ENCODE data around the gene MRPS5.

Gene MRPS5

DNA sequence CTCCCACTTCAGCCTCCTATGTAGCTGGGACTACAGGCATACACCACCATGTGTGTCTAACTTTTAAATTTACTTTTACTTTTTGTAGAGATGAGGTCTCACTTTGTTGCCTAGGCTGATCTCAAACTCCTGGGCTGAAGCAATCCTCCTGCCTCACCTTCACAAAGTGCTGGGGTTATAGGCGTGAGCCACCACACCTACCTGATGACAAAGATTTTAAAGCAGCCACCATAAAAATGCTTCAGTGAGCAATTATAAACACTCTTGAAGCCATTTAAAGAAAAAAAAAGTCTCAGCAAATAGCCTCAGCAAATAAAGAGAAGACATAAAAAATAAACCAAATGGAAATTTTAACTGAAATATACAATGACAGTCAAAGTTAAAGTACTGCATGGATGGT is 35.6 kb downstream of the MRPS5 start:
- no peak for DNase-seq

DNA sequence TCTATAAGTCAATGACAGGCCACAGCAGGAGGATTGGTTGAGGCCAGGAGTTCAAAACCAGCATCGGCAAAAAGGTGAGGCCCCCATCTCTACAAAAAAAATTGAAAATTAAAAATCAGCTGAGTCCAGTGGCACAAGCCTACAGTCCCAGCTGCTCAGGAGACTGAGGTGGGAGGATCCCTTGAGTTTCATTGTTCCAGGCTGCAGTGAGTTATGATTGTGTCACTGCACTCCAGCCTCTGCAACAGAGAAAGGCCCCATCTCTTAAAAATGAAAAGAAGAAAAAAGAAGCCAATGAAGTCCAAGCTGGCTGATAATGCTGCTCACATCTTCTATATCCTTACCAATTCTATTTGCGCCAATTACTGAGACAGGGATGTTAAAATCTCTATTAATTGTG is 39.1 kb downstream of the MRPS5 start:
- no peak for DNase-seq

DNA sequence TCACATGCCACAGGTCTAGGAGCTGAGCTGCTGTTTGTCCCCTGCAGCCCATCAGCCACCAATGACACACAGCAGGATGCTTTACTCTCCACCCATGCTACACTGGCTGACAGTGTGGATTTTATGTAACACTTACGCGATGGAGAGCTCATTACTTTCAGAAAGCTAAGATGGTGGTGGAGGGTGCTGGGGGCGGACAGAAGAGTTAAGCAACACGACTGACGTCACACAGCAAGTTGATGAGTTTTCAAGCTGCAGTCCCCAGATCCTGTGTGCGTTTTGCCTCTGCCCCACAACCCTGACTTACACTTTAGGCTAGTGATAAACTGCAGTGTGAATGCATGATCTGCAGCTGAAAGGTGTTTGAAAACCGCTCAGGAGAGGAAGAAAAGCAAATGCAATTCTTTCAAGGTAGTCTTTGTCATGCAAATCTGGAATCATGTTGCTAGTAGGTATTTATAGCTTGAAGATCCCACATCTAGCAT is 42.4 kb downstream of the MRPS5 start:
- no peak for DNase-seq

DNA sequence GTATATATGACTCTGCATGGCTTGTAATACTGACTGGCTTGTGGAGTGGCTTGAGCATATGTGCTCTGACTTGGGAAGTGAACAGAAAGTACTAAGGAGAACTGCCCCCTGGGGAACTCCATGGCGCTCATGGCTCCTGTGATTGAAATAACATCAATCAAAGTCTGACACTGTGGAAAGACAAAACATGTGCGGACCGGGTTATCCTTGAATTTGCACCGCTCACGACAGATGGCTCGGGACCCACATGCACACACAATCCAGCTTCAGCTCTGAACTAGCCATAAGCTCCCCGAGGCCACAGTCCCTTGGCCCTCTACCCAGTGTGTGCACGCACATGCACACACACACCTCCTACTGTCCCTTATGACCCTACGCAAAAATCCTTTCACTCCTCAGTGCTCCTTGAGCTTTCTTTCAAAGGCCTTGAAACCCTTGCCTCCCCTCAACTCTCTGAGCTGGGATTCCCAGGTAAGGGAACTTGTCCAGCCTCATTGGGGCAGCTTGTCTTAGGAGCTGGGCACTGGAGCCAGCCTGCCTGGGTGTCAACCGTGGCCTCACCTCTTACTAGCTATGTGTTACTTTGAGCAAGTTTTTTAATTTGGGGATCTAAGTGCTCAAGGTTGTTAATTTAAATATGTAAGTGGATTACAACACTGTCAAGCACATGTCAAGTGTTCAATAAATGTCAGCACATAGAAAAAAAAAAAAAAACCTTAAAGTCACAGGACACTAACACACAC is 43.6 kb downstream of the MRPS5 start:
- no peak for DNase-seq

DNA sequence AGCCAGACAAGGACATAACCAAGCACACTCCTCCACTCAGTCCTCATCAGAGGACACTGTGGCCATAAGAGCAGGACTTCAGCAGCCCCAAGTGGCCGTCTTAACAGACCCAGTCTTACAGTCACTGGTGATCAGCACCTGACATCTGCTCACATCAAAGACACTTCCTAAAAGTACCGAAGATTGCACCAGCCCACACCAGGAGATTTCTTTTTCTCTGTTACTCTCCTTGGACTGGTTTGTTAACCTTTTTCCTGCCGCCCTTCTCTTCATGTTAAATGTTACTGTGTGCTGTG is 44.1 kb downstream of the MRPS5 start:
- no peak for DNase-seq

DNA sequence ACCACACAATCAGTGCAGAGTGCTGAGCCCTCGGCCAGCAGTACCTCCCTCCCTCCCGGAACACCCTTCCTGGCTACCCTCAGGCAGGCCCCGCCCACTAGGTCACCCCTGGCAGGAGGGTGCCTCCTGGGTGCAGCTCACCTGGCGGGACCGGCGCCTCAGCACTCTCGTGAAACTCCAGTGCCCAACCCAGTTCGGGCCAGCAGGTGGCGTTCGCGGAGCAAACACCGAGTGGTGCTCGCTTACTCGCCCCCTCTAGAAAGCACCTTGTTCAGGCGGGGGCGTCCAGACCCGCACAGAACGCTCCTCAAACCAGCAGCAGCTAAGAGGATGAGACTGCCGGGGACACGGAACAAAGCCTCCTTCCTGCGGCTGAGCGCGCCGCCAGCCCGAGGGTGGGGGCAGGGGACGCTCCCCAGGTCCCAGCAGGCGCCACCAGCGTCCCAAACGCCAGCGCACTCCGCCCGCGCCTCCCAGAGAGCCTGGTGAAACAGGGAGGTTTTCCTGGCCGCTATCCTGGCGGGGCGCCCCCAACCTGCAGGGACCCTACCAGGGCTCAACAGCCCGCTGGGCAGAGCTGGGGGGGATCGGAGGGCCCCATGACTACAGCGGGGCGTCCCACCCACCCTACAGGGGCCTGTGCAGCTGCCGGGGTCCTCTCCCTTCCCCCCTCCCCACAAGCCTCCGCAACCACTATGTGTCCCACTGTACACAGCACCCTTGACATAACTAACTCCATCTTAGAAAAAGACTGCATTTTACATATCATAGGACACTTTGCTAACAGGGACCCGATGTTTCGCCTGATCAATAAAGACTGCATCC is 44.7 kb downstream of the MRPS5 start:
- DNase-seq = peak; percentile 80

DNA sequence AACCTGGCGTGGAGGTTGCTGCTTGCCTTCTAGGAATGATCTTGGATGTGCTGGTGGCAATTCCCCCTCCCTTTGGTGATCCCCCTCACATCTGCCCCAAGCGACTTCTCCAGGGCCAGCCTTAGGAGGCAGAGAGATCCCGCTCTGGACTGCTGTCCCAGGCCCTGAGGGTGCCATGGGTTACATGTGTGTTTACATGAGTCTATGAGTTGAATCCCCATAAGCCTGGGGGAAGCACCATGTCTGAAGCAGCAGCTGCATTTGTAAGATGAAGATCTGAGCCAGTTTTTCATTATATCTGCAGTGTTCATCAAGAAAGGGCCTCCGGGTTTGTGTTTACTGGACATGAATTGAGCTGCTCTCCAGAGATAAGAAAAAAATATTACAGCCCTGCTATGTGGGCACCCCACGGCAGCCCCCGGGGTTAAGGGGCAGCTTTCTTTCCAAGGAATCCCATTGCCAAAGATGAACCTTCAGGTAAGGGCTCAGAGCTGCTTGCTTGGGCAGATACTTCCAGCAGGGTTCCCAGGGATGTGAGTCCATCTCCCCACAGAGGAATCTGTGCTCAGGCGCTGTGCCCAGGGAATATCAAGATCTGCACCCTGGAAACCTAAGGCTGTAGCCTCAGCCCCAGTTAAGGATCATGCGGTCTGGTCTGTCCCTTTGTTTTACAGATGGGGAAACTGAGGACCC is 46.0 kb downstream of the MRPS5 start:
- DNase-seq = no peak

DNA sequence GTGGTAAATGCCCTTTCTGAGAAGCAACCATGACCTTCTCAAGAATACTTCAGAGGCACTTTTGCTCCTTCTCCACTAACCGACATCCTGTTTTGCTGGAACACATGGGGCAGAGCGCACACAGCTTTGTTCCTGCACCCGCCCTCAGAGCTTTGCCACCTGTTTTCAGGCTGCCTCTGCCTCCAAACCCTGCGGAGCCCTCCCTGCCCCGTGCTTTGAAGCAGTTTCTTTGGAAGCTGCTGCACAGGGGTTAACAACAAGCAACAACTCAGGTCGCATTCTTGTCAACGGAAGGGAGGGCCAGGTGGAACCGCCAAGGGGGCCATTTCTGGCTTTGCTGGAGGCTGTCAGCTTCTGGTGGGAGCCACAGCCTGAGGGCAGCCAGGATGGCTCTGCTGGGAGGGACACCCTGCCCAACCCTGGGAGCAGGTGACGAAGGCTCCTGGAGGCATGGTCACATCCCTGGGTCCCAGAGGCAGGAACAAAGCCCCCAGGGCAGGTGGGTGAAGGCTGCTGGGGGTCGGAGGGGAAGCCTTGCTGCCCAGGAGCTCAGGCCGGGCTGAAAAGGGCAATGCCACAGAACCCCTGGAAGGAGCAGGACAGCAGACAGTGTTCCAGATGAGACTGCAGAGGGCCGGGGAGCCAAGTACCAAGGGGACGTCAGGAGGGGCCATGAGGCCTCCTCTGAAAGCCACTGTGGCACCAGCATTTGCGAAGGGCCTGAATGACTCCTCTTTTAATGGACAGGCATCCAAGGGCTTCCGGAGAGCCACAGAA is 46.8 kb downstream of the MRPS5 start:
- DNase-seq = no peak

DNA sequence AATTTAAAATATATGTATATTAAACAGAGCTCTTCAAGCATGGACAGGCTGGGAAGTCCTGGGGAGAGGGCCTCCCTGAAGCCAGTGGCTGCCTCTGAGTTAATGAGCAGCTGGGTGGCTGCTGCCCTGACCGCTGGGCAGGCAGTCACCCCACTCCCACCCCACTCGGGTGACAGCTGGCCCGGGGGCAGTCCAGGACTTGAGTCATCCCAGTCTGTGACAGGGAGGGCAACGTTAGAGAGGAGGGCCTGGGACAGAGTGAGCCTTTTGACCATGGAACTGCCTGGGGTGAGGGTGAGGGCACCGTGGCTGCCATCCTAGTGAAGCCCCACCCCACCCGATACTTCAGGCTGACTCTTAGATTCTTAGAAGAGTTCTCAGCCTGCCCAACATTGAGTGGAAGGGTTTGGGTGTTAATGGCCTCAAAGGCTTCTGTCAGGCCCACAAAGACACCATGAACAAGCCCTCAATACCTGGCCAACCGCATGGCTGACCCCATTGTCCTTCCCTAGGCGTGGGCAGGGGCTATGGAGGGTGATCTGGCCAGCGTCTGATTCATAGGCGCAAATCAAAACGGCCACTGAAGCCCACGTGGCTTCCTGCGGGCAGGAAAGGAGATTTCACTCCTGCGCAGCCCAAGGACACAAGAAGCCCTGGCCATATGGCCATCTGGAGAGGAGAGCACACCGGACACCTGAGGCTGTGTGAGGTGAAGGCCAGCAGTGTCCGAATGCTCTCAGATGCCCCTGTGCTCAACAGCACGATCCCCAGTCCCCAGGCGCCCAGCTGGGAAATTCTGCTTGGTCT is 47.5 kb downstream of the MRPS5 start:
- no peak for DNase-seq

DNA sequence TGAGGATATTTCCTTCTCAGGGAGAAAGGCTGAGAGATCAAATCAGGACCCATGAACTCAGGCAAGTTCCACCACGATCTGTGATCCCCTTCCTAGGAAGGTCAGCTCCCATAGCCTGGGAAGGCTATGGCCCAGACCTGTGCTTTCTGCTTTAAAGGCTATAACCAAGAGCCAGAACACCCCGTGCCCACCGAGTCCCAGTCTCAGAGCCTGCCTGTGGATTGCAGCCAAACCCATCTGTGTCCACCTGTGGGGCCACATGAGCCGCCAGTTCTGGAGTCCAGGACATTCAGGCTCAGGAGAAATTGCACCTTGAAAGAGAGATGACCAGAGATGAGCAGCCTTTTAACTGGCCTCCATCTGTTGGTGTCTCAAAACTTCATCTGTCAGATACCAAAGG is 49.2 kb downstream of the MRPS5 start:
- no peak for DNase-seq

DNA sequence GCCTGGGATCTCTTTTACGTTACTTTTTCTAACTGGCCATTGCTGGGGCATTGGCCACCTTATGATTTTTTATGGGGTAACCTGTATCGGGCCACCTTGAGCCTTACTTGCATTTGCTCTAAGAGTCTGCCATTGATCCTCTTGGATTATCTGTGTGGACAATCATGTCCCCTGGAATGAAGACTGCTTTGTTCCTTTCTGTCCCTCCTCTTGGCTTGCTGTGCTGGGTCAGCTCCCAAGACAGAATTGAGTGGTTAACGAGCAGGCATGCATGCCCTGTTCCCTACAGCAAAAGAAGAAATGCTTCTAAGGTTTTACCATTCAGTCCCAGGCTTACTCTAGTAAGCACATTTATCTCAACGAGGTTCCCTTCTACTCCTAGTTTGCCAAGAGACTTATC is 49.8 kb downstream of the MRPS5 start:
- no peak for DNase-seq

DNA sequence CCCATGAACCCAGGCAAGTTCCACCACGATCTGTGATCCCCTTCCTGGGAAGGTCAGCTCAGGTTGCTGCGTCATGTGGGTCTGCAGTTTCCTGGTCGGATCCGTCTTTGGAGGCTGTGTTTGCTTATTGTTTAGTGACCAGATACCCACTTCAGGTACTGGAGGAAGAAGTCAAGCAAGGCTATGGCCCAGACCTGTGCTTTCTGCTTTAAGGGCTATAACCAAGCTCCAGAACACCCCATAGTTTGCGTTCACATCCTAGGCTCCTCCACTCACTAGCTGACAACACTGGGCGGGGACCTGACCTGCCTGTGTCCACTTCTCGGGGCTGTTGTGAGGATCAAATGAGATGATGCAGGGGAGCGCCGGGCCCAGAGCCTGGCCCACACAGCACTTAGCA is 52.1 kb downstream of the MRPS5 start:
- DNase-seq = no peak

DNA sequence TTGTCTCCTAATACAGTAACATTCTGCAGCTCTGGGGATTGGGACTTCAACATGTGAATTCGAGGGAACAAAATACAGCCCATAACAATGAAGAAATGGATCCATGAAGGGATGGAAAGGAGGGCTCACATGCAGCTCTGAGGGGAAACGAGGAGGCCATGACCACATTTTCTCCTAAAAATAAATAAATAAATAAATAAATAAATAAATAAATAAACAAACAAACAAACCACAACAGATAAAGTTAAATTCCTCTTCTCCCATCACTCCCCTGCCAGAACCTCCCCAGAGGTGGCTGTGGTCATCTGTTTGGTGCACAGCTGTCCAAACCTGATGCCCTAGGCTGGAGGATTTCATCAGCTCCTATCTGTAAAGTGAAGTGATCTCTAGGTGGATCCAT is 53.4 kb downstream of the MRPS5 start:
- no peak for DNase-seq

DNA sequence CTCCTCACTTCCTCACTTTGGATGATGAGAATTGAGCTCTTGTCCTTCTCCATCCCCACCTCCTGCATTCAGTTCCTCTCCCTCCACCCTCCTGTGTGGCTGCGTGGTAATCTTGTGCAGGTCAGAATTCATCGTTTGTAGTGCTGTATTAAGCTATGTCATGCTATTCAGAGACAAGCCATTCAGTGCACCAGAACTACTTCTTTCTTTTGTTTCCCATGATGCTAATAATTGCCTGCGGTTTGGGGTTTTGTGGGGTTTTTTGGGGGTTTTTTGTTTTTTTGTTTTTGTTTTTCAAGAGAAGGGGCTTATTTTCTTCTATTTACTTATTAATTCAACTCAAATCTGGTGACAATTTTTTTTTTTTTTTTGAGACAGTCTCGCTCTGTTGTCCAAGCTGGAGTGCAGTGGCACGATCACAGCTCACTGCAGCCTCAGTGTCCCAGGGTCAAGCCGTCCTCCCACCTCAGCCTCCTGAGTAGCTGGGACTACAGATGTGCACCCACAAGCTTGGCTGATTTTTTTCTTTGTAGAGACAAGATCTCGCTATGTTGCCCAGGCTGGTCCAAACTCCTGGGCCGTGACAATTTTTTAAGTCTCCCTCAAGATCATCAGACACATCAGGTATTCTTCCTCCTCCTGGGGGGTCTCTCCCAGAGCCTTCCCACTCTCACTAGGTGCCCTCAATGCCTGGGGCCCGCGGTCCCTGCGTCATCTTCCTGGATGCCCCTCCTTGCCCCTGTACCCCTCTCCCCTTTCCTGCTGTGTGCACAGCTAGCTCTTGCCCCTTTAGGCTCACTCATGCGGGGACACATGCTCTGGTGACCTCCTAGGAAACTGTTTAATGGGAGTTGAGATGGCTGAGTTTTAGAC is 58.3 kb downstream of the MRPS5 start:
- no peak for DNase-seq

DNA sequence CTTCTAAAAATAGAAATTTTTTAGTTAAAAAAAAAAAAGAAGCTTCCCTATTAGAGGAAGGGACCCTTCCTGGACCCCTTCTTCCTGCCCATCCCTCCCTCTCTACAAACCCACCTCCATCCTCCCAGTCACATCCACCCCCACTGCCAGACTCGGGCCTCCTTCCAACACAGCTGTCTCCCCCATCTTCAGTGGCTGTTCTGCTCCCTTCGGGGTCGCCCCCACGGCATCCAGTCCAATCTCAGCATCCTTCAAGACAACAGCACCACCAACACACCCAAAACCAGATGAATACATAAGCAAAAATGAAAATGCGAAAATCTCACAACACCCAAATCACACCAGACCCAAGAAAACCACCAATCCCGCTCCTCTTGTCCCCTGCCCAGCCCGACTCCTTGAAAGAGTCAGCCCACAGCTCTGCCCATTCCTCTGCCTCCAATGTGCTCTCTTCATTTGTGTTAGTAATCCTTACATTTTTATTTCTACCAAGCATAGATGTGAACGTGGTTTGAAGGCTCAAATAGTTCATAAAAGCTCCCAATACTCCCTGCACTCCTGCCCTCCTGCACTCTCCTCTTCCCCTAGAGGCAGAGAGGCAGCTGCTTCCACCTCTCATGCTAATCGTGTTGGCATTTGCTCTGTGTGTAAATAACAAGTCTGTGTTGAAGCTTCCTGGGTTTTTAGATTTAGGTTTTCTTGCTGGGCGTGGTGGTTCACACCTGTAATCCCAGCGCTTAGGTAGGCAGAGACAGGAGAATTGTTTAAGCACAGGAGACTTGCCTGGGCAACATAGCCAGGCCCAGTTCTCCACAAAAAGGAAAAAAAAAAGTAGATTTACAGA is 59.1 kb downstream of the MRPS5 start:
- no peak for DNase-seq

DNA sequence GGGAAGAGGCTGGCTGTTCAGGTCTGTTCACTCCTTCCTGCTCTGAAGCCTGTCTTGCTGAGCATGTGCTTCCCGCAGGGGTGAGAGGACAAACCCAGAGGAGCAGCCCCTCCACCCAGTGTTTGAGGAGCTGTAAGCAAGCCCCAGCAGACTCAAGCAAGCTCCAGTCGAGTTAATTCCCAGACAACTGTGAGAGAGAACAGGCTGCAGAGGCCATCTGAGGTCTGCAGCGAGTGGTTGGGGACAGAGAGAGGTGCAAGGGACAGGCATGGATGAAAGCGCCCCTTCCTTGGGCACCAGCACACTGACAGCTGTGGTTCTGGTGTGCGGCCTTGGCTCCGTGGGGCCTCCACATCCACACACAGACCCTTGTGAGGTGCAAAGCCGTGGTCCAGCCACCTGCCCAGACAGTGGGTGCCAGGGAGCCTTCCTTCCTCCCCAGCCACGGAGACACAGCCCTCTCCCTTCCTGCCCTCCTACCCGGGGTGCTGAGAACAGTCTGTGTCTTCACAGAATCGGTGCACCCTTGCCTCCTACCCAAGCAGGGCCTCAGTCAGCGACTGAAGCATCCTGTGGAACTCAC is 59.9 kb downstream of the MRPS5 start:
- no peak for DNase-seq

DNA sequence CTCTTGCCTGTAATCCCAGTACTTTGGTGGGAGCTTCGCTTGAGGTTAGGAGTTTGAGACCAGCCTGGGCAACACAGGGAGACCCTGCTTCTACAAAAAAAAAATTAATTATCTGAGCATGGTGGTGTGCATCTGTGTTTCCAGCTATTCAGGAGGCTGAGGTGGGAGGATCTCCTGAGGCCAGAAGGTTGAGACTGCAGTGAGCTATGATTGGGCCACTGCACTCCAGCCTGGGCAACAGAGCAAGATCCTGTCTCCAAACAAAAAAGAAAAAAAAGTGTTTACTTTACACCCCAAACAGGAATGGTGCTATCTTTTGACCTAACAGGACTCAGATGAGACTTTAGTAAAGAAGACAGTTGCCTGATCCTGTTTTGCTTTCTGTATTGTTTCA is 60.5 kb downstream of the MRPS5 start:
- no peak for DNase-seq

DNA sequence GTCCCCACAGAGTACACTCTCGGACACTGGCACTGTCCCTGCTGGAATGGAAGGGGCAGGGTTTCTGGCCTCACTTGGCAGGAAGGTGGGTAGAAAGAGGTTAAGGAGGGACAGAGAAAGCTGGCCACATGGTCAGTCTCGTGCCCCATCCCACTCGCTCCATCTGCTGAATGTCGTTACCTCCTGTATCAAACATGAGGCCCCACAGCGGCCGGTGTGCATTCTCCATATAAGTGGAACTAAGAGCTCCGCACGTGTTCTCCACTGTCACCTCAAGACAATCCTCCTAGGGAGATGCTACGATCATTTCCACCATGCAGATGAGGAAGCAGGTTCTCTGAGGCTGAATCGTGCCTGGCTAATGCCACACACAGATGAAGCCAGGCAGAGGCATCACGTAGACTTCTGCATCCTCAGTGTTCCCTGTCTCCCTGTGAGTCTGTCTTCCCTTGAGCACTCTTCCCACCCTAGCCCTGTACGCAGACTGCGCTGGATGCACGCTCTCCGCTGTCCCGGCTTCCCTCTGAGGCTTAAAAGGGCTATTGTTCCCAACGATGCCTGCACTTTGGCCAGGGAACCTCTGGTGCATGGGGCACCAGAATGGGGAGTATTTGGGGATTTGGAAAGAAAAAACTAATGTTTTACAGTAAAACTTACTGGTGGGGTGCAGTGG is 61.0 kb downstream of the MRPS5 start:
- no peak for DNase-seq

DNA sequence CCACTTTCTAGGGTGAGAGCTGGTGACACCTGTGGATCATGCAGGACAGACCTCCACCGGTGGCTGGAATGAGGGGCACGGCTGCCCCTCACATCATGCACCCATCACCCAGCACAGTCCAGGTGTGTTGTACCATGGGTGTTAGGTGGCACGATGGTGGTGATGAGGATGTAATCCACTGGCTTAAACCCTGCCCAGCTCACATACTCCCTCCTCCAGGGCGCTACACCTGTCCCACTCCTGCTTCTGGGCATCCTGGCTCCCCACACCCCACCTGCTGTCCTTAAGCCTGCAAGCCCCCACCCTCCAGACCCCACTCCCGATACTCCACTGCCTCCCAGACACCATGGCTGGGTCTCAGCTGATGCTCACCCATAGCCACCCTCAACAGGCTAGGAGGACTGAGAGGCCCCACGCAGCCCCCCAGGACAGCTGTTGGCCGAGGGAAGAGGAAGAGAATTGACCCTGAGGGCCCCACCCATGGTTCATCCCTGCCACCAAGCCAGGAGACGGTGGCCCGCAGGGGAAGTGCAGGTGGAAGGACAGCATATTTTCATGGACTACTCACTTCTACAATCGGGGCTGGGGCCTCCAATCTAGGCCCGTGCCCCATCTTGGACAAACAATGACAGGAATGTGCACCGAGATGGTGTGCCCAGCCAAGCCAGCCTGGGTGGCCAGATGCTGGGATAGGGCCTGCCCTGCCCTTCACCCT is 61.8 kb downstream of the MRPS5 start:
- no peak for DNase-seq

Data from NCI-H1105 (cell line).